ENCODE measurements around the gene FCGR3A. TPM values are rescaled to one million over a fixed set of nuclear protein-coding genes. Genes with fewer than 3 reads are reported as not detected.
"Not testable (repeated sequence)": the region's sequence is repeated elsewhere in the genome, so short reads cannot be mapped to it uniquely, and the experiment has no call there.

The FCGR3A gene
- total RNA-seq, 1 experiment from 2014 or later = not detected

GRCh38 chr1:161589920-161590319 lies 40.3 kb upstream of the FCGR3A start:
- H3K36me3 ChIP-seq (ENCODE audit: low read depth); H3K4me2 ChIP-seq; BruUV-seq (replicated peaks); H3K27me3 ChIP-seq (ENCODE audit: insufficient read depth, low read depth); H3K4me3 ChIP-seq; H3K9me3 ChIP-seq (ENCODE audit: insufficient read depth, low read depth); DNase-seq; H3K27ac ChIP-seq; CTCF ChIA-PET; H2AFZ ChIP-seq; POLR2A ChIA-PET (ENCODE audit: unreplicated experiment); H3F3A ChIP-seq (ENCODE audit: insufficient read depth, low read depth); H3K4me1 ChIP-seq (replicated peaks; ENCODE audit: insufficient read depth); intact Hi-C loops (cut with micrococcal nuclease; ENCODE audit: unreplicated experiment); H3K79me2 ChIP-seq (ENCODE audit: low read depth); H3K9me2 ChIP-seq (ENCODE audit: insufficient read depth); H4K20me1 ChIP-seq (ENCODE audit: insufficient read depth): not testable (repeated sequence)

- intact Hi-C loops (cut with micrococcal nuclease; ENCODE audit: unreplicated experiment); BruUV-seq (replicated peaks); POLR2A ChIA-PET (ENCODE audit: unreplicated experiment): not testable (repeated sequence)
These were observed 39.7 kb upstream of the FCGR3A start for GRCh38 chr1:161589365-161589764.

GRCh38 chr1:161588596-161588995 lies 39.0 kb upstream of the FCGR3A start:
- DNase-seq; H3K27me3 ChIP-seq (ENCODE audit: insufficient read depth, low read depth); H3K4me3 ChIP-seq; H4K20me1 ChIP-seq (ENCODE audit: insufficient read depth); BruUV-seq (replicated peaks); H3K79me2 ChIP-seq (ENCODE audit: low read depth); H3F3A ChIP-seq (ENCODE audit: insufficient read depth, low read depth); H2AFZ ChIP-seq; H3K4me1 ChIP-seq (replicated peaks; ENCODE audit: insufficient read depth); intact Hi-C loops (cut with micrococcal nuclease; ENCODE audit: unreplicated experiment); H3K36me3 ChIP-seq (ENCODE audit: low read depth); POLR2A ChIA-PET (ENCODE audit: unreplicated experiment); H3K9me3 ChIP-seq (ENCODE audit: insufficient read depth, low read depth); H3K27ac ChIP-seq; H3K9me2 ChIP-seq (ENCODE audit: insufficient read depth); CTCF ChIA-PET; H3K4me2 ChIP-seq: not testable (repeated sequence)

More at GRCh38 chr1:161589365-161589764, 39.7 kb upstream of the FCGR3A start:
- H3K27ac ChIP-seq; H3F3A ChIP-seq (ENCODE audit: insufficient read depth, low read depth); H3K36me3 ChIP-seq (ENCODE audit: low read depth); H3K4me2 ChIP-seq; CTCF ChIA-PET; H3K79me2 ChIP-seq (ENCODE audit: low read depth); H3K9me3 ChIP-seq (ENCODE audit: insufficient read depth, low read depth); H3K4me1 ChIP-seq (replicated peaks; ENCODE audit: insufficient read depth); H3K9me2 ChIP-seq (ENCODE audit: insufficient read depth); H2AFZ ChIP-seq; H4K20me1 ChIP-seq (ENCODE audit: insufficient read depth); H3K27me3 ChIP-seq (ENCODE audit: insufficient read depth, low read depth); H3K4me3 ChIP-seq: not testable (repeated sequence)
- DNase-seq = peak in 1 of 2 experiments; percentile 30

GRCh38 chr1:161582882-161583281 lies 33.3 kb upstream of the FCGR3A start:
- DNase-seq; H3K4me2 ChIP-seq; H3K9me3 ChIP-seq (ENCODE audit: insufficient read depth, low read depth); H3K4me3 ChIP-seq; CTCF ChIA-PET; POLR2A ChIA-PET (ENCODE audit: unreplicated experiment); H3K36me3 ChIP-seq (ENCODE audit: low read depth); H3F3A ChIP-seq (ENCODE audit: insufficient read depth, low read depth); H3K4me1 ChIP-seq (replicated peaks; ENCODE audit: insufficient read depth); H2AFZ ChIP-seq; H3K27ac ChIP-seq; H3K27me3 ChIP-seq (ENCODE audit: insufficient read depth, low read depth); H4K20me1 ChIP-seq (ENCODE audit: insufficient read depth); BruUV-seq (replicated peaks); H3K79me2 ChIP-seq (ENCODE audit: low read depth); H3K9me2 ChIP-seq (ENCODE audit: insufficient read depth); intact Hi-C loops (cut with micrococcal nuclease; ENCODE audit: unreplicated experiment): not testable (repeated sequence)

- H3K36me3 ChIP-seq (ENCODE audit: low read depth); H3K4me3 ChIP-seq; H3K9me2 ChIP-seq (ENCODE audit: insufficient read depth); H3K27ac ChIP-seq; H3K79me2 ChIP-seq (ENCODE audit: low read depth); H3K9me3 ChIP-seq (ENCODE audit: insufficient read depth, low read depth); DNase-seq; H3K27me3 ChIP-seq (ENCODE audit: insufficient read depth, low read depth); H3F3A ChIP-seq (ENCODE audit: insufficient read depth, low read depth); H3K4me2 ChIP-seq; H3K4me1 ChIP-seq (replicated peaks; ENCODE audit: insufficient read depth); intact Hi-C loops (cut with micrococcal nuclease; ENCODE audit: unreplicated experiment); BruUV-seq (replicated peaks); H4K20me1 ChIP-seq (ENCODE audit: insufficient read depth); CTCF ChIA-PET; H2AFZ ChIP-seq; POLR2A ChIA-PET (ENCODE audit: unreplicated experiment): not testable (repeated sequence)
These were observed 31.4 kb upstream of the FCGR3A start for GRCh38 chr1:161580879-161581537.

GRCh38 chr1:161579856-161580507 lies 30.4 kb upstream of the FCGR3A start:
- CTCF ChIA-PET; H3F3A ChIP-seq (ENCODE audit: insufficient read depth, low read depth); H3K27ac ChIP-seq; BruUV-seq (replicated peaks); H3K4me1 ChIP-seq (replicated peaks; ENCODE audit: insufficient read depth); H4K20me1 ChIP-seq (ENCODE audit: insufficient read depth); intact Hi-C loops (cut with micrococcal nuclease; ENCODE audit: unreplicated experiment); H3K9me2 ChIP-seq (ENCODE audit: insufficient read depth); H3K79me2 ChIP-seq (ENCODE audit: low read depth); H3K4me2 ChIP-seq; DNase-seq; H2AFZ ChIP-seq; H3K4me3 ChIP-seq; H3K36me3 ChIP-seq (ENCODE audit: low read depth); H3K27me3 ChIP-seq (ENCODE audit: insufficient read depth, low read depth); POLR2A ChIA-PET (ENCODE audit: unreplicated experiment); H3K9me3 ChIP-seq (ENCODE audit: insufficient read depth, low read depth): not testable (repeated sequence)

GRCh38 chr1:161576676-161577075 lies 27.1 kb upstream of the FCGR3A start:
- H2AFZ ChIP-seq; CTCF ChIA-PET; H3K9me3 ChIP-seq (ENCODE audit: insufficient read depth, low read depth); H3K27me3 ChIP-seq (ENCODE audit: insufficient read depth, low read depth); H4K20me1 ChIP-seq (ENCODE audit: insufficient read depth); H3K4me3 ChIP-seq; intact Hi-C loops (cut with micrococcal nuclease; ENCODE audit: unreplicated experiment); DNase-seq; H3K79me2 ChIP-seq (ENCODE audit: low read depth); H3K9me2 ChIP-seq (ENCODE audit: insufficient read depth); H3K36me3 ChIP-seq (ENCODE audit: low read depth); POLR2A ChIA-PET (ENCODE audit: unreplicated experiment); H3F3A ChIP-seq (ENCODE audit: insufficient read depth, low read depth); BruUV-seq (replicated peaks); H3K4me1 ChIP-seq (replicated peaks; ENCODE audit: insufficient read depth); H3K27ac ChIP-seq; H3K4me2 ChIP-seq: not testable (repeated sequence)

Data from PC-9 (cell line).